ENCODE results near the gene FAM180A. TPM values are rescaled to one million over a fixed set of nuclear protein-coding genes. Genes with fewer than 3 reads are reported as not detected.

Gene FAM180A
- polyA plus RNA-seq, 1 of the 3 experiments (the other 2 are of a cell fraction), result 0.08 TPM

GRCh38 chr7:135721198-135721820 lies 27.3 kb downstream of the FAM180A start:
- CTCF ChIA-PET, result interaction anchor here (0.6 to 2.3 kb wide), 6 partner anchors 10 to 404 kb away, joined by 3 to 8 read pairs (median 6); partner anchors contain the start of gene STMP1
- Histone ChIP-seq H3F3A (replicated peaks; ENCODE audit: insufficient read depth) (peaks cover 11% of the 10 kb centered on the region), H3K9me3 (no peaks in the 10 kb centered on the region), H3K9me2 (no peaks in the 10 kb centered on the region), H3K79me2 (ENCODE audit: insufficient read depth) (no peaks in the 10 kb centered on the region), H3K9ac (no peak overlapping the region), H3K4me3 (ENCODE audit: low read depth in 2 of 2, low read length in 1 of 2) (no peak overlapping the region), H2AFZ (ENCODE audit: low read depth) (no peak overlapping the region), H3K4me1 (ENCODE audit: control insufficient read depth in 1 of 2, insufficient read depth in 2 of 2, low read depth in 1 of 2, low read length in 1 of 2) (peaks cover 13 to 14% of the 10 kb centered on the region in 2 experiments; a peak in 3 of 4 replicates), H3K4me2 (no peak overlapping the region), H4K20me1 (ENCODE audit: insufficient read depth) (no peaks in the 10 kb centered on the region), H3K27me3 (ENCODE audit: insufficient read depth) (no peaks in the 10 kb centered on the region), H3K27ac (ENCODE audit: low read depth in 2 of 2, low read length in 1 of 2) (no peak overlapping the region), H3K36me3 (replicated peaks in 1 of 2; ENCODE audit: control insufficient read depth in 1 of 2, insufficient read depth in 2 of 2, low read length in 1 of 2) (no peaks in the 10 kb centered on the region)
- WGBS (ENCODE audit: low lambda C conversion rate), result 96% methylated on average over 21 of the region's 21 CpGs
- POLR2A ChIA-PET, result no interaction called here
- DNase-seq, result no peak
- no peak for TF ChIP-seq NFIC (IDR thresholded peaks at IDR 0.05; ENCODE audit: borderline replicate concordance)
- TF ChIP-seq NRF1 (IDR thresholded peaks at IDR 0.05; ENCODE audit: low read depth, low read length), result no peak
- no peak for TF ChIP-seq CHD2 (IDR thresholded peaks at IDR 0.05; ENCODE audit: low read length, partially characterized antibody)
- no peak for TF ChIP-seq PBX3 (IDR thresholded peaks at IDR 0.05)
- no peak for TF ChIP-seq FOXM1 (IDR thresholded peaks at IDR 0.05; ENCODE audit: low read depth)
- no peak for TF ChIP-seq RXRA (IDR thresholded peaks at IDR 0.05; ENCODE audit: borderline replicate concordance, low read depth)

- no peak for DNase-seq
- H3K27me3 ChIP-seq (ENCODE audit: insufficient read depth), result no peaks in the 10 kb centered on the region
- H3K4me2 ChIP-seq, result no peak overlapping the region
- no peaks in the 10 kb centered on the region for H3K79me2 ChIP-seq (ENCODE audit: insufficient read depth)
- H3K27ac ChIP-seq (ENCODE audit: low read depth in 2 of 2, low read length in 1 of 2), result no peak overlapping the region
- H3K4me1 ChIP-seq (ENCODE audit: control insufficient read depth in 1 of 2, insufficient read depth in 2 of 2, low read depth in 1 of 2, low read length in 1 of 2), result peaks cover 16% of the 10 kb centered on the region in 2 experiments
- H3K4me3 ChIP-seq (ENCODE audit: low read depth in 2 of 2, low read length in 1 of 2), result no peak overlapping the region
- H3K36me3 ChIP-seq (replicated peaks in 1 of 2; ENCODE audit: control insufficient read depth in 1 of 2, insufficient read depth in 2 of 2, low read length in 1 of 2), result no peaks in the 10 kb centered on the region
- ChIA-PET POLR2A (no interaction called here), CTCF (interaction anchor here (0.9 to 11.2 kb wide), 6 partner anchors 9 to 46 kb away, joined by 3 to 153 read pairs (median 3); no protein-coding TSS in a partner anchor)
- no peaks in the 10 kb centered on the region for H3K9me2 ChIP-seq
- no peak overlapping the region for H3K9ac ChIP-seq
- TF ChIP-seq RXRA (IDR thresholded peaks at IDR 0.05; ENCODE audit: borderline replicate concordance, low read depth) (no peak), REST (IDR thresholded peaks at IDR 0.05; ENCODE audit: low read depth, low read length) (no peak), EP300 (IDR thresholded peaks at IDR 0.05; ENCODE audit: borderline replicate concordance in 1 of 2, low read depth in 1 of 2, low read length in 1 of 2) (no peak), RCOR1 (IDR thresholded peaks at IDR 0.05; ENCODE audit: low read length) (no peak), IRF3 (IDR thresholded peaks at IDR 0.05; ENCODE audit: low read depth, low read length) (no peak), TEAD4 (IDR thresholded peaks at IDR 0.05; ENCODE audit: borderline replicate concordance, insufficient read depth) (no peak), FOSL2 (IDR thresholded peaks at IDR 0.05; ENCODE audit: borderline replicate concordance, low read depth) (no peak)
- peaks cover 23% of the 10 kb centered on the region for H3F3A ChIP-seq (replicated peaks; ENCODE audit: insufficient read depth)
- no peaks in the 10 kb centered on the region for H4K20me1 ChIP-seq (ENCODE audit: insufficient read depth)
- WGBS (ENCODE audit: low lambda C conversion rate), result 65% methylated on average over 2 of the region's 2 CpGs
- no peak overlapping the region for H2AFZ ChIP-seq (ENCODE audit: low read depth)
- H3K9me3 ChIP-seq, result no peaks in the 10 kb centered on the region
Observed at GRCh38 chr7:135719688-135720087, 28.9 kb downstream of the FAM180A start.
